HepG2 (cell line): Measurements from ENCODE around the gene VSTM4. TPM values are rescaled to one million over a fixed set of nuclear protein-coding genes. Genes with fewer than 3 reads are reported as not detected.

Source experiments
- ATAC-seq: fragments of 200-7000 bp; cut with Tn5 transposase; 3 replicates; pipeline ENCODE4 v1.9.1; 2020; ENCODE audit warnings: mild to moderate bottlenecking, moderate library complexity
- BruUV-seq: library from RNA; stranded (reverse); fragments of 400-500 nt; replicated peaks from 2 replicates; lab custom pipeline; 2021; lab: Mats Ljungman, UMichigan
- CTCF ChIA-PET: fragments of 300-600 bp; formaldehyde crosslinking; extraction: SDS; loops from one replicate; lab custom pipeline; 2021; ENCODE audit warnings: low total read pairs, inconsistent platforms, low intra/inter-chr PET ratio; lab: Yijun Ruan, JAX
- POLR2A ChIA-PET: fragments of 350-600 bp; sonication (Branson Sonifier 250); formaldehyde crosslinking; loops from one replicate; lab custom pipeline; 2020; ENCODE audit warnings: antibody characterized with exemption, inconsistent platforms; lab: Yijun Ruan, JAX
- DNase-seq: peaks from one replicate; pipeline ENCODE4 v3.0.0-alpha.2; 2015; ENCODE audit warnings: low spot score
- FAIRE-seq: peaks from 3 replicates; lab custom pipeline; 2011; peaks lifted over from hg19 to GRCh38; lab: Jason Lieb, UNC
- H2AFZ ChIP-seq: one replicate; pipeline ENCODE4 v1.6.1; 2011; ENCODE audit warnings: low read length, inconsistent platforms
- H3K27ac ChIP-seq: fragments of 300-600 bp; 3 replicates; pipeline ENCODE4 v1.8.0; 2011; ENCODE audit warnings: mixed run types, mild to moderate bottlenecking, mixed read lengths, low read length, inconsistent platforms; ENCODE audit not compliant: insufficient read depth; ENCODE audit errors: extremely low read length
- H3K27me3 ChIP-seq, 2 experiments: fragments of 200-600 bp in 1 of 2; 2 replicates in 1 of 2; 3 replicates in 1 of 2; pipeline versions ENCODE4 v1.6.0 to v1.8.0; 2011; ENCODE audit warnings: low read length in 2 of 2, mild to moderate bottlenecking in 2 of 2, moderate library complexity in 2 of 2, inconsistent platforms in 1 of 2; ENCODE audit not compliant: insufficient read depth in 2 of 2, control insufficient read depth in 1 of 2
- H3K36me3 ChIP-seq, 2 experiments: fragments of 200-600 bp in 1 of 2; replicated peaks in 1 of 2; 2 replicates in 1 of 2; 3 replicates in 1 of 2; pipeline versions ENCODE4 v1.5.1 to v1.8.0; 2011; ENCODE audit warnings: low read length in 2 of 2, inconsistent platforms in 1 of 2; ENCODE audit not compliant: insufficient read depth in 2 of 2, control insufficient read depth in 1 of 2
- H3K4me1 ChIP-seq: 2 replicates; pipeline ENCODE4 v1.5.1; 2012; ENCODE audit warnings: low read length, inconsistent platforms; ENCODE audit not compliant: insufficient read depth
- H3K4me2 ChIP-seq: 2 replicates; pipeline ENCODE4 v1.6.0; 2011; ENCODE audit warnings: low read depth, low read length, inconsistent platforms
- H3K4me3 ChIP-seq, 3 experiments: fragments of 200-600 bp in 1 of 3; sonication (generic), shearing (Covaris generic) in 1 of 3; replicated peaks in 1 of 3; 2 replicates each; pipeline ENCODE4 v1.5.1; 2011 to 2016; ENCODE audit warnings: low read length in 3 of 3, inconsistent platforms in 2 of 3, low read depth in 2 of 3, mild to moderate bottlenecking in 2 of 3, control low read depth in 1 of 3, mixed read lengths in 1 of 3; ENCODE audit not compliant: insufficient read depth in 1 of 3
- H3K79me2 ChIP-seq: one replicate; pipeline ENCODE4 v1.6.1; 2011; ENCODE audit warnings: low read length, inconsistent platforms; ENCODE audit not compliant: insufficient read depth
- H3K9ac ChIP-seq: 2 replicates; pipeline ENCODE4 v1.6.0; 2011; ENCODE audit warnings: mild to moderate bottlenecking, low read depth, low read length, inconsistent platforms; ENCODE audit not compliant: insufficient read depth
- H3K9me3 ChIP-seq: 2 replicates; pipeline ENCODE4 v1.5.1; 2012; ENCODE audit warnings: mild to moderate bottlenecking, low read length
- H4K20me1 ChIP-seq: 2 replicates; pipeline ENCODE4 v1.6.0; 2011; ENCODE audit warnings: inconsistent platforms, mild to moderate bottlenecking, low read length, moderate library complexity; ENCODE audit not compliant: insufficient read depth
- CEBPG ChIP-seq: IDR thresholded peaks from 2 replicates; pipeline ENCODE4 v1.6.1; 2016
- CENPT ChIP-seq: sonication (generic); formaldehyde crosslinking; IDR thresholded peaks from 2 replicates; pipeline ENCODE4 v1.8.0; 2022; ENCODE audit warnings: low read depth, mild to moderate bottlenecking, moderate library complexity, missing genetic modification reagents
- HNRNPK ChIP-seq: fragments of 200-400 bp; formaldehyde crosslinking; IDR thresholded peaks from 2 replicates; pipeline ENCODE4 v1.6.1; 2018; ENCODE audit warnings: low read length, low read depth, moderate library complexity, mild to moderate bottlenecking; ENCODE audit not compliant: poor library complexity, severe bottlenecking
- HOXA3 ChIP-seq: sonication (generic); formaldehyde crosslinking; IDR thresholded peaks from 2 replicates; pipeline ENCODE4 v1.5.0; 2020; ENCODE audit warnings: missing genetic modification reagents
- MAZ ChIP-seq, 2 experiments: sonication (generic) in 1 of 2; formaldehyde crosslinking in 1 of 2; IDR thresholded peaks; 2 replicates each; pipeline versions ENCODE4 v1.5.0 to v1.6.1; 2012 to 2020; ENCODE audit warnings: low read depth in 2 of 2, mild to moderate bottlenecking in 2 of 2, borderline replicate concordance in 1 of 2, improper control_type of control experiment in 1 of 2, low read length in 1 of 2, missing genetic modification reagents in 1 of 2, moderate library complexity in 1 of 2
- NFE2L1 ChIP-seq: sonication (generic); formaldehyde crosslinking; IDR thresholded peaks from 2 replicates; pipeline ENCODE4 v1.4.0; 2020; ENCODE audit warnings: missing genetic modification reagents, mild to moderate bottlenecking, borderline replicate concordance
- NR2F2 ChIP-seq: IDR thresholded peaks from 2 replicates; pipeline ENCODE4 v1.6.1; 2012; ENCODE audit warnings: low read depth, inconsistent platforms, borderline replicate concordance
- PLRG1 ChIP-seq: fragments of 450-650 bp; conservative IDR thresholded peaks from 2 replicates; pipeline ENCODE4 v1.6.1; 2016
- RFX3 ChIP-seq: IDR thresholded peaks from 2 replicates; pipeline ENCODE4 v1.6.1; 2016; ENCODE audit warnings: missing biosample characterization, missing genetic modification reagents
- U2AF1 ChIP-seq: fragments of 200-400 bp; formaldehyde crosslinking; optimal IDR thresholded peaks from 2 replicates; pipeline ENCODE3; 2017; ENCODE audit warnings: mild to moderate bottlenecking, low read depth, low read length
- ZNF33A ChIP-seq: sonication (generic); formaldehyde crosslinking; IDR thresholded peaks from 2 replicates; pipeline ENCODE4 v1.5.1; 2020; ENCODE audit warnings: missing genetic modification reagents, mild to moderate bottlenecking, moderate library complexity, borderline replicate concordance
- ZNF562 ChIP-seq: sonication (generic); formaldehyde crosslinking; IDR thresholded peaks from 2 replicates; pipeline ENCODE4 v1.8.0; 2022; ENCODE audit warnings: missing genetic modification reagents, borderline replicate concordance
- ZNF7 ChIP-seq: IDR thresholded peaks from 2 replicates; pipeline ENCODE4 v1.6.1; 2016; ENCODE audit warnings: missing biosample characterization, missing genetic modification reagents
- WGBS: methylation state at CpG from one replicate; pipeline ENCODE4 v1.1.6; 2017; ENCODE audit warnings: low lambda C conversion rate; 5-methylcytosine and 5-hydroxymethylcytosine counted together
- in situ Hi-C: cut with HindIII; loops from 2 replicates; pipeline ENCODE4 v1.10.0; 2017; ENCODE audit warnings: low pct_unique_long_range_greater_than_20kb; ENCODE audit not compliant: extremely low pct_ligation_motif_present
- intact Hi-C: fragments of 100-400 bp; cut with micrococcal nuclease; formaldehyde crosslinking; loops from one replicate; pipeline ENCODE4 v1.10.0; 2022; ENCODE audit not compliant: unreplicated experiment
- polyA plus RNA-seq, 8 experiments: library from polyadenylated mRNA; depleted of rRNA in 3 of 8; stranded (reverse) in 7 of 8; unstranded in 1 of 8; fragments of >200 nt; fragmentation: Illumina TruSeq in 4 of 8; extraction: Trizol in 4 of 8; gene quantifications; 2 replicates each; pipeline versions ENCODE4 v1.2.1 to v1.2.3, GENCODE V29; 2011 to 2016; ENCODE audit warnings: low read depth in 4 of 8, missing spikeins in 1 of 8, mixed read lengths in 1 of 8; ENCODE audit not compliant: insufficient read depth in 1 of 8
- total RNA-seq, 5 experiments: library from RNA; depleted of rRNA; stranded (reverse); fragments of >200 nt; fragmentation: Illumina TruSeq; extraction: Trizol; gene quantifications; 2 replicates each; pipeline ENCODE4 v1.2.3, GENCODE V29; 2016; ENCODE audit warnings: low read depth in 1 of 5
- TF ChIP-seq, protein P1 (sequence below): IDR thresholded peaks from 2 replicates; pipeline ENCODE4 v1.6.1; 2016; ENCODE audit warnings: missing biosample characterization, missing genetic modification reagents, low read depth
- TF ChIP-seq, protein P2 (sequence below): sonication (generic); formaldehyde crosslinking; IDR thresholded peaks from 2 replicates; pipeline ENCODE4 v1.5.0; 2020; ENCODE audit warnings: missing genetic modification reagents

VSTM4 gene
- total and polyA plus RNA-seq, 2 of the 13 experiments (the other 11 are each of a cell fraction or from before 2014, with no cell fraction given): not detected

DNA sequence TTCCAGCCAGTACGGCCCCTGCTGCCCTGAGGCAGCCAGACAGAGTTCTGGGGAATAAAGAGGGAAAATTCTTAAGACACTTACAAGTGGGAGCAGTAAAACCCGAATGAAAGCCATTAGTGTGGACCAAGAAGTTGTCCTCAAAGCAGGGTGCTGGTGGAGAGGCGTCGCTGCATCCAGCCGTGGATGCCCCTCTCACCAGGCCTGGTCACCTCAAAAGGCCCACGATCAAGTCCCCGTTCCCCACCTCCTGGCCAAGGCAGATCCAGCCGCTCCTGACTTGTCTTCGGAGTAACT lies 656 bp downstream of the VSTM4 start (continued):
- no peak for TF ChIP-seq ZNF33A (CRISPR knock-in tag)

DNA sequence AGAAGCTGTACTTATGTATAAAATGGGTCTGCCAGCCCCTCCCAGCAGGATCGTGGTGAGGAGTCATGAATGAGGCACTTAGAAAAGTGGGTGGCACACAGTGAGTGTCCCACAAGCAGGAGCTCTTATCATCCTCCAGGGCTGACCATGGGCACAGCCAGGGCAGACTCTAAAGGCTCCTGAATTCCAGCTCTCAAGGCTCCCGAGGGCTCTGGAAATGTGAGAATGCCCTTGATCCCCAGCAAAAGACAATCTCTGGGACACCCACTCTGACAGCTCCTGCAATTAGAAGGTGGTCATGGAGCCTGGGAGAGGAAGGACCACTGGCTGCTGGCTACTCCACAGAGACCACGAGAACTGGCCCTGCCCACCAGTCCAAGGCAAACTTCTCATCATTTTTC lies 1.6 kb downstream of the VSTM4 start:
- 38% methylated on average over 2 of the region's 3 CpGs for WGBS
- Histone ChIP-seq H4K20me1 (no peaks in the 10 kb centered on the region), H2AFZ (no peak overlapping the region), H3K27ac (no peak overlapping the region), H3K4me3 (no peak overlapping the region), H3K27me3 (peaks cover 2 to 8% of the 10 kb centered on the region in 2 experiments; a peak in 2 of 5 replicates), H3K9me3 (no peaks in the 10 kb centered on the region), H3K4me2 (no peak overlapping the region), H3K9ac (no peak overlapping the region), H3K36me3 (no peaks in the 10 kb centered on the region)
- intact Hi-C loops: no loop called here
- ChIA-PET POLR2A (no interaction called here), CTCF (no interaction called here)
- no peak for DNase-seq
- BruUV-seq: no TSS peak
- in situ Hi-C loops: no loop called here
- no peak for TF ChIP-seq HNRNPK
- no peak for TF ChIP-seq ZNF7 (CRISPR knock-in tag)
- TF ChIP-seq, protein P1, sequence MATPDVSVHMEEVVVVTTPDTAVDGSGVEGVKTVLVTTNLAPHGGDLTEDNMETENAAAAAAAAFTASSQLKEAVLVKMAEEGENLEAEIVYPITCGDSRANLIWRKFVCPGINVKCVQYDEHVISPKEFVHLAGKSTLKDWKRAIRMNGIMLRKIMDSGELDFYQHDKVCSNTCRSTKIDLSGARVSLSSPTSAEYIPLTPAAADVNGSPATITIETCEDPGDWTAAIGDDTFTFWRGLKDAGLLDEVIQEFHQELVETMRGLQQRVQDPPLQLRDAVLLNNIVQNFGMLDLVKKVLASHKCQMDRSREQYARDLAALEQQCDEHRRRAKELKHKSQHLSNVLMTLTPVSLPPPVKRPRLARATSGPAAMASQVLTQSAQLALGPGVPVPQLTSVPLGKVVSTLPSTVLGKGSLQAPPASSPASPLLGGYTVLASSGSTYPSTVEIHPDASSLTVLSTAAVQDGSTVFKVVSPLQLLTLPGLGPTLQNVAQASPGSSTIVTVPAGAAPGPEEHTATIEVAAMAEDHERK (CRISPR knock-in tag): no peak
- TF ChIP-seq PLRG1: no peak
- TF ChIP-seq, all 625 proteins: peak for 0
- H3K79me2 ChIP-seq: no peaks in the 10 kb centered on the region
- no peaks in the 10 kb centered on the region for H3K4me1 ChIP-seq
- ATAC-seq (no peak), FAIRE-seq (no peak)

DNA sequence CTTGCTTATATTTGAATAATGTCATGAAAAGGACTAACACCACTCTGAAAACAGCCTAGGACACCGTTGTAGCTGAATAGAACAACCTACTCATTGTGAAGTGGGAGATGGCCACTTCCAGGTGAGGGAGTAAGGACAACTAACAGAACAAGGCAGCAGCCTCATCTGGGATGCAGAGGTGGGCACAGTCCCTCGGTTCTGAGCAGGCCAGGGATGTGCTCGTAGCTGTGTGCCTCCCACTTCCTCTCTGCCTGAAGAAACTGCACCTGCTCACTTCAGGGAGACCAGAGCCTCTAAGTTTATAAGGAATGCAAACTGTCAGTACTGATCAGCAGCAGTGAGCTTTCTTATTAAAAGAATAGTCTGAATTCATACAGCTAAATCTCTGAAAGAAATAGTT lies 2.5 kb downstream of the VSTM4 start:
- intact Hi-C loops (no loop called here), in situ Hi-C loops (no loop called here)
- ATAC-seq (no peak), DNase-seq (no peak), FAIRE-seq (no peak)
- H3K4me2 ChIP-seq: no peak overlapping the region
- no peak overlapping the region for H3K9ac ChIP-seq
- no peak overlapping the region for H2AFZ ChIP-seq
- H3K27me3 ChIP-seq: peaks cover 2 to 8% of the 10 kb centered on the region in 2 experiments; a peak in 2 of 5 replicates
- no peaks in the 10 kb centered on the region for H3K9me3 ChIP-seq
- no peak overlapping the region for H3K27ac ChIP-seq
- no peaks in the 10 kb centered on the region for H3K36me3 ChIP-seq
- no peaks in the 10 kb centered on the region for H3K79me2 ChIP-seq
- H3K4me1 ChIP-seq: no peaks in the 10 kb centered on the region
- no TSS peak for BruUV-seq
- ChIA-PET CTCF (no interaction called here), POLR2A (no interaction called here)
- no peaks in the 10 kb centered on the region for H4K20me1 ChIP-seq
- WGBS: 6% methylated on average over 1 of the region's 3 CpGs
- H3K4me3 ChIP-seq: no peak overlapping the region
- no peak for TF ChIP-seq U2AF1
- no peak for TF ChIP-seq NR2F2
- no peak for TF ChIP-seq CEBPG (CRISPR knock-in tag)
- no peak for TF ChIP-seq MAZ (IDR thresholded peaks at IDR 0.05; ENCODE audit: borderline replicate concordance, low read depth, low read length)
- no peak for TF ChIP-seq MAZ (CRISPR knock-in tag; IDR thresholded peaks at IDR 0.05; ENCODE audit: low read depth)
- TF ChIP-seq RFX3 (CRISPR knock-in tag): no peak
- TF ChIP-seq HOXA3 (CRISPR knock-in tag): no peak
- no peak for TF ChIP-seq ZNF562 (CRISPR knock-in tag)
- no peak for TF ChIP-seq NFE2L1 (CRISPR knock-in tag)
- TF ChIP-seq, protein P2, sequence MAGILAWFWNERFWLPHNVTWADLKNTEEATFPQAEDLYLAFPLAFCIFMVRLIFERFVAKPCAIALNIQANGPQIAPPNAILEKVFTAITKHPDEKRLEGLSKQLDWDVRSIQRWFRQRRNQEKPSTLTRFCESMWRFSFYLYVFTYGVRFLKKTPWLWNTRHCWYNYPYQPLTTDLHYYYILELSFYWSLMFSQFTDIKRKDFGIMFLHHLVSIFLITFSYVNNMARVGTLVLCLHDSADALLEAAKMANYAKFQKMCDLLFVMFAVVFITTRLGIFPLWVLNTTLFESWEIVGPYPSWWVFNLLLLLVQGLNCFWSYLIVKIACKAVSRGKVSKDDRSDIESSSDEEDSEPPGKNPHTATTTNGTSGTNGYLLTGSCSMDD (CRISPR knock-in tag): no peak
- no peak for TF ChIP-seq CENPT
